WERI-Rb-1 (cell line): ENCODE results near the gene HUWE1.

Experiments used
- DNase-seq: peaks from one replicate; pipeline ENCODE4 v3.0.0-alpha.2; 2020
- H3K27ac ChIP-seq: fragments of 250-450 bp; sonication (Bioruptor Pico); 2 replicates; pipeline ENCODE4 v1.5.1; 2020; ENCODE audit warnings: mild to moderate bottlenecking, moderate library complexity
- H3K27me3 ChIP-seq: fragments of 250-450 bp; sonication (Bioruptor Pico); 2 replicates; pipeline ENCODE4 v1.5.1; 2021; ENCODE audit warnings: mild to moderate bottlenecking, low read depth, moderate library complexity; ENCODE audit not compliant: insufficient read depth, severe bottlenecking
- H3K36me3 ChIP-seq: fragments of 250-450 bp; sonication (Bioruptor Pico); 2 replicates; pipeline ENCODE4 v1.5.1; 2020; ENCODE audit warnings: mild to moderate bottlenecking, moderate library complexity
- H3K4me3 ChIP-seq: 2 replicates; pipeline ENCODE4 v1.5.1; 2011; ENCODE audit warnings: low read depth, mild to moderate bottlenecking, control low read depth, low read length
- H3K9me3 ChIP-seq: fragments of 250-450 bp; sonication (Bioruptor Pico); 2 replicates; pipeline ENCODE4 v1.5.1; 2021; ENCODE audit warnings: mild to moderate bottlenecking, moderate library complexity; ENCODE audit not compliant: severe bottlenecking
- CTCF ChIP-seq: IDR thresholded peaks from 2 replicates; pipeline ENCODE4 v1.5.1; 2011; ENCODE audit warnings: low read depth, mild to moderate bottlenecking, control low read depth, inconsistent platforms, low read length

HUWE1 gene

GRCh38 chrX:53681661-53682060 is 4.9 kb downstream of the HUWE1 start:
- H3K27ac ChIP-seq, result no peak overlapping the region
- no peaks in the 10 kb centered on the region for H3K9me3 ChIP-seq
- DNase-seq, result no peak
- no peaks in the 10 kb centered on the region for H3K27me3 ChIP-seq
- TF ChIP-seq CTCF, result no peak
- H3K4me3 ChIP-seq, result no peak overlapping the region
- H3K36me3 ChIP-seq, result peaks cover 31% of the 10 kb centered on the region

GRCh38 chrX:53678667-53679066 is 7.9 kb downstream of the HUWE1 start:
- Histone ChIP-seq H3K9me3 (no peaks in the 10 kb centered on the region), H3K4me3 (no peak overlapping the region), H3K36me3 (peaks cover 32% of the 10 kb centered on the region), H3K27me3 (no peaks in the 10 kb centered on the region), H3K27ac (no peak overlapping the region)
- DNase-seq, result no peak
- 0 out of 2 replicates have a peak, but pooled peaks have one; percentile 11 for TF ChIP-seq CTCF

GRCh38 chrX:53677286-53677685 is 9.2 kb downstream of the HUWE1 start:
- Histone ChIP-seq H3K36me3 (peaks cover 31% of the 10 kb centered on the region), H3K9me3 (no peaks in the 10 kb centered on the region), H3K4me3 (no peak overlapping the region), H3K27ac (no peak overlapping the region), H3K27me3 (no peaks in the 10 kb centered on the region)
- no peak for DNase-seq
- no peak for TF ChIP-seq CTCF

- no peak for DNase-seq
- no peak overlapping the region for H3K4me3 ChIP-seq
- H3K9me3 ChIP-seq, result no peaks in the 10 kb centered on the region
- no peak for TF ChIP-seq CTCF
- H3K36me3 ChIP-seq, result peaks cover 25% of the 10 kb centered on the region
- H3K27ac ChIP-seq, result no peak overlapping the region
- H3K27me3 ChIP-seq, result peaks cover 4% of the 10 kb centered on the region
These were observed 11.9 kb downstream of the HUWE1 start for GRCh38 chrX:53674581-53674980.

- DNase-seq, result no peak
- peaks cover 4% of the 10 kb centered on the region for H3K27me3 ChIP-seq
- H3K9me3 ChIP-seq, result no peaks in the 10 kb centered on the region
- TF ChIP-seq CTCF, result no peak
- H3K27ac ChIP-seq, result no peak overlapping the region
- H3K4me3 ChIP-seq, result no peak overlapping the region
- H3K36me3 ChIP-seq, result peaks cover 11% of the 10 kb centered on the region
These were observed 17.3 kb downstream of the HUWE1 start for GRCh38 chrX:53669258-53669657.

GRCh38 chrX:53666171-53666570 is 20.3 kb downstream of the HUWE1 start:
- Histone ChIP-seq H3K9me3 (no peaks in the 10 kb centered on the region), H3K27ac (no peak overlapping the region), H3K36me3 (peaks cover 9% of the 10 kb centered on the region), H3K4me3 (no peak overlapping the region), H3K27me3 (peaks cover 6% of the 10 kb centered on the region)
- no peak for DNase-seq
- no peak for TF ChIP-seq CTCF
